ENCODE results near the gene ARHGEF6. TPM values are rescaled to one million over a fixed set of nuclear protein-coding genes. Genes with fewer than 3 reads are reported as not detected.

ARHGEF6 gene
- total RNA-seq, 2 experiments from 2014 or later = 56.1 to 58.5 TPM

GRCh38 chrX:136647677-136648360, 132.9 kb downstream of the ARHGEF6 start, which contains the start of gene CD40LG:
TSS of gene CD40LG (plus strand) at chrX:136648158. CDS start at chrX:136648249, 91 bp downstream.
- H3K4me3 Mint-ChIP-seq = peak within 1 kb of the TSS; percentile 96
- H3K27ac Mint-ChIP-seq = peak within 1 kb of the TSS; percentile 100
- H3K27me3 Mint-ChIP-seq (ENCODE audit: low read depth) = no peaks in the 10 kb centered on the region
- no peaks in the 10 kb centered on the region for H3K9me3 Mint-ChIP-seq
- intact Hi-C loops (cut with micrococcal nuclease) = loop anchor here (1.0 to 2.0 kb wide), 7 partner anchors 7 to 63 kb away; no protein-coding TSS in a partner anchor
- CTCF ChIA-PET = interaction anchor here (0.9 kb wide), 2 partner anchors 28 to 29 kb away, joined by 3 read pairs; no protein-coding TSS in a partner anchor
- H3K36me3 Mint-ChIP-seq (ENCODE audit: low read depth) = peaks cover 42% of the 10 kb centered on the region
- H3K4me1 Mint-ChIP-seq (ENCODE audit: low read depth) = peaks cover 43% of the 10 kb centered on the region
- DNase-seq = peak; percentile 62

GRCh38 chrX:136646602-136647239, 134.0 kb downstream of the ARHGEF6 start:
- H3K36me3 Mint-ChIP-seq (ENCODE audit: low read depth) = peaks cover 36% of the 10 kb centered on the region
- peak overlapping the region; percentile 100 for H3K27ac Mint-ChIP-seq
- no peaks in the 10 kb centered on the region for H3K9me3 Mint-ChIP-seq
- peak; percentile 83 for DNase-seq
- CTCF ChIA-PET = interaction anchor here (1.0 kb wide), 1 partner anchor 68 kb away, joined by 4 read pairs; no protein-coding TSS in a partner anchor
- H3K4me3 Mint-ChIP-seq = peak overlapping the region; percentile 96
- intact Hi-C loops (cut with micrococcal nuclease) = loop anchor here (1.0 to 2.0 kb wide), 8 partner anchors 9 to 61 kb away; no protein-coding TSS in a partner anchor
- H3K27me3 Mint-ChIP-seq (ENCODE audit: low read depth) = no peaks in the 10 kb centered on the region
- peaks cover 54% of the 10 kb centered on the region for H3K4me1 Mint-ChIP-seq (ENCODE audit: low read depth)

- no peaks in the 10 kb centered on the region for H3K9me3 Mint-ChIP-seq
- no peaks in the 10 kb centered on the region for H3K27me3 Mint-ChIP-seq (ENCODE audit: low read depth)
- H3K27ac Mint-ChIP-seq = peak overlapping the region; percentile 81
- peaks cover 16% of the 10 kb centered on the region for H3K36me3 Mint-ChIP-seq (ENCODE audit: low read depth)
- peak overlapping the region; percentile 56 for H3K4me3 Mint-ChIP-seq
- DNase-seq = no peak
- intact Hi-C loops (cut with micrococcal nuclease) = no loop called here
- H3K4me1 Mint-ChIP-seq (ENCODE audit: low read depth) = peaks cover 80% of the 10 kb centered on the region
- CTCF ChIA-PET = no interaction called here
Observed at GRCh38 chrX:136643243-136643642, 137.5 kb downstream of the ARHGEF6 start.

GRCh38 chrX:136639506-136640176, 141.1 kb downstream of the ARHGEF6 start:
- Mint-ChIP-seq H3K27me3 (ENCODE audit: low read depth) (no peaks in the 10 kb centered on the region), H3K36me3 (ENCODE audit: low read depth) (peaks cover 16% of the 10 kb centered on the region), H3K9me3 (no peaks in the 10 kb centered on the region), H3K27ac (peak overlapping the region; percentile 82), H3K4me1 (ENCODE audit: low read depth) (peaks cover 84% of the 10 kb centered on the region), H3K4me3 (peak overlapping the region; percentile 80)
- DNase-seq = peak; percentile 32
- CTCF ChIA-PET = interaction anchor here (0.8 to 0.9 kb wide), 2 partner anchors 23 to 40 kb away, joined by 3 read pairs; no protein-coding TSS in a partner anchor
- intact Hi-C loops (cut with micrococcal nuclease) = no loop called here

GRCh38 chrX:136636121-136636520, 144.6 kb downstream of the ARHGEF6 start:
- Mint-ChIP-seq H3K4me3 (peak overlapping the region; percentile 62), H3K9me3 (no peaks in the 10 kb centered on the region), H3K27ac (peak overlapping the region; percentile 93), H3K27me3 (ENCODE audit: low read depth) (no peaks in the 10 kb centered on the region), H3K36me3 (ENCODE audit: low read depth) (peaks cover 8% of the 10 kb centered on the region), H3K4me1 (ENCODE audit: low read depth) (peaks cover 81% of the 10 kb centered on the region)
- CTCF ChIA-PET = interaction anchor here (0.6 to 1.7 kb wide), 4 partner anchors 10 to 72 kb away, joined by 4 to 7 read pairs (median 4); no protein-coding TSS in a partner anchor
- DNase-seq = no peak
- intact Hi-C loops (cut with micrococcal nuclease) = no loop called here

GRCh38 chrX:136635235-136635634, 145.5 kb downstream of the ARHGEF6 start:
- Mint-ChIP-seq H3K27ac (peak overlapping the region; percentile 93), H3K4me1 (ENCODE audit: low read depth) (peaks cover 86% of the 10 kb centered on the region), H3K27me3 (ENCODE audit: low read depth) (no peaks in the 10 kb centered on the region), H3K36me3 (ENCODE audit: low read depth) (peaks cover 6% of the 10 kb centered on the region), H3K4me3 (peak overlapping the region; percentile 62), H3K9me3 (no peaks in the 10 kb centered on the region)
- CTCF ChIA-PET = interaction anchor here (0.6 to 1.7 kb wide), 4 partner anchors 9 to 73 kb away, joined by 3 to 7 read pairs (median 4); no protein-coding TSS in a partner anchor
- intact Hi-C loops (cut with micrococcal nuclease) = loop anchor here (1.0 kb wide), 2 partner anchors 11 to 15 kb away; no protein-coding TSS in a partner anchor
- peak; percentile 44 for DNase-seq

GRCh38 chrX:136630881-136631280, 149.9 kb downstream of the ARHGEF6 start:
- H3K27me3 Mint-ChIP-seq (ENCODE audit: low read depth) = no peaks in the 10 kb centered on the region
- intact Hi-C loops (cut with micrococcal nuclease) = no loop called here
- peaks cover 87% of the 10 kb centered on the region for H3K4me1 Mint-ChIP-seq (ENCODE audit: low read depth)
- no peaks in the 10 kb centered on the region for H3K36me3 Mint-ChIP-seq (ENCODE audit: low read depth)
- H3K27ac Mint-ChIP-seq = peak overlapping the region; percentile 94
- no peak overlapping the region for H3K4me3 Mint-ChIP-seq
- CTCF ChIA-PET = interaction anchor here (1.0 kb wide), 1 partner anchor 28 kb away, joined by 3 read pairs; no protein-coding TSS in a partner anchor
- no peak for DNase-seq
- H3K9me3 Mint-ChIP-seq = no peaks in the 10 kb centered on the region

GRCh38 chrX:136629084-136629750, 151.5 kb downstream of the ARHGEF6 start:
- Mint-ChIP-seq H3K36me3 (ENCODE audit: low read depth) (no peaks in the 10 kb centered on the region), H3K4me3 (no peak overlapping the region), H3K9me3 (no peaks in the 10 kb centered on the region), H3K4me1 (ENCODE audit: low read depth) (peaks cover 87% of the 10 kb centered on the region), H3K27ac (peak overlapping the region; percentile 94), H3K27me3 (ENCODE audit: low read depth) (no peaks in the 10 kb centered on the region)
- CTCF ChIA-PET = interaction anchor here (0.7 to 1.6 kb wide), 5 partner anchors 10 to 66 kb away, joined by 3 to 5 read pairs (median 3); no protein-coding TSS in a partner anchor
- intact Hi-C loops (cut with micrococcal nuclease) = no loop called here
- DNase-seq = no peak

- Mint-ChIP-seq H3K27ac (peak overlapping the region; percentile 94), H3K9me3 (no peaks in the 10 kb centered on the region), H3K36me3 (ENCODE audit: low read depth) (no peaks in the 10 kb centered on the region), H3K27me3 (ENCODE audit: low read depth) (no peaks in the 10 kb centered on the region), H3K4me1 (ENCODE audit: low read depth) (peaks cover 86% of the 10 kb centered on the region), H3K4me3 (peak overlapping the region; percentile 15)
- DNase-seq = peak; percentile 46
- intact Hi-C loops (cut with micrococcal nuclease) = loop anchor here (1.0 kb wide), 1 partner anchor 29 kb away; no protein-coding TSS in a partner anchor
- CTCF ChIA-PET = interaction anchor here (2.1 kb wide), 1 partner anchor 8 kb away, joined by 7 read pairs; no protein-coding TSS in a partner anchor
Observed at GRCh38 chrX:136627409-136627808, 153.3 kb downstream of the ARHGEF6 start.

- no peak overlapping the region for H3K4me3 Mint-ChIP-seq
- no peaks in the 10 kb centered on the region for H3K9me3 Mint-ChIP-seq
- H3K27me3 Mint-ChIP-seq (ENCODE audit: low read depth) = no peaks in the 10 kb centered on the region
- intact Hi-C loops (cut with micrococcal nuclease) = loop anchor here (1.0 kb wide), 2 partner anchors 10 to 29 kb away; no protein-coding TSS in a partner anchor
- no peak for DNase-seq
- CTCF ChIA-PET = interaction anchor here (1.1 to 2.1 kb wide), 3 partner anchors 8 to 55 kb away, joined by 3 to 7 read pairs (median 3); no protein-coding TSS in a partner anchor
- H3K36me3 Mint-ChIP-seq (ENCODE audit: low read depth) = no peaks in the 10 kb centered on the region
- H3K4me1 Mint-ChIP-seq (ENCODE audit: low read depth) = peaks cover 84% of the 10 kb centered on the region
- peak overlapping the region; percentile 94 for H3K27ac Mint-ChIP-seq
Observed at GRCh38 chrX:136626891-136627290, 153.8 kb downstream of the ARHGEF6 start.

- H3K36me3 Mint-ChIP-seq (ENCODE audit: low read depth) = no peaks in the 10 kb centered on the region
- H3K4me3 Mint-ChIP-seq = peak overlapping the region; percentile 19
- H3K27me3 Mint-ChIP-seq (ENCODE audit: low read depth) = no peaks in the 10 kb centered on the region
- intact Hi-C loops (cut with micrococcal nuclease) = loop anchor here (1.0 kb wide), 1 partner anchor 9 kb away; no protein-coding TSS in a partner anchor
- CTCF ChIA-PET = interaction anchor here (0.6 to 2.1 kb wide), 6 partner anchors 9 to 120 kb away, joined by 3 to 7 read pairs (median 3); no protein-coding TSS in a partner anchor
- H3K27ac Mint-ChIP-seq = peak overlapping the region; percentile 94
- no peaks in the 10 kb centered on the region for H3K9me3 Mint-ChIP-seq
- peaks cover 87% of the 10 kb centered on the region for H3K4me1 Mint-ChIP-seq (ENCODE audit: low read depth)
- no peak for DNase-seq
Observed at GRCh38 chrX:136626237-136626636, 154.5 kb downstream of the ARHGEF6 start.

All from activated naive CD4-positive, alpha-beta T cell treated with anti-CD3 and anti-CD28 coated beads for 36 hours (primary cell).